MM.1S (cell line): ENCODE data around the gene WASF2.

ENCODE experiments used
- DNase-seq: peaks from one replicate; pipeline ENCODE4 v3.0.0-alpha.2; 2015
- H2AFZ ChIP-seq: fragments of 300-600 bp; sonication (generic); 2 replicates; pipeline ENCODE4 v1.6.0; 2016; ENCODE audit warnings: antibody characterized with exemption, low read length
- H3F3A ChIP-seq: fragments of 300-600 bp; sonication (generic); 2 replicates; pipeline ENCODE4 v1.6.1; 2016; ENCODE audit warnings: mild to moderate bottlenecking, antibody characterized with exemption, low read length, moderate library complexity, mixed read lengths; ENCODE audit not compliant: insufficient read depth
- H3K27ac ChIP-seq: fragments of 300-600 bp; sonication (generic); 2 replicates; pipeline ENCODE4 v1.5.1; 2016; ENCODE audit warnings: mild to moderate bottlenecking, low read length
- H3K27me3 ChIP-seq: fragments of 300-600 bp; sonication (generic); replicated peaks from 2 replicates; pipeline ENCODE4 v1.6.0; 2016; ENCODE audit warnings: low read length; ENCODE audit not compliant: insufficient read depth
- H3K36me3 ChIP-seq: fragments of 300-600 bp; sonication (generic); replicated peaks from 2 replicates; pipeline ENCODE4 v1.6.1; 2016; ENCODE audit warnings: mild to moderate bottlenecking, low read length, mixed read lengths; ENCODE audit not compliant: insufficient read depth
- H3K4me1 ChIP-seq: fragments of 300-600 bp; sonication (generic); 2 replicates; pipeline ENCODE4 v1.6.1; 2016; ENCODE audit warnings: low read length, mixed read lengths
- H3K4me2 ChIP-seq: fragments of 300-600 bp; sonication (generic); 2 replicates; pipeline ENCODE4 v1.6.0; 2016; ENCODE audit warnings: low read depth, low read length
- H3K4me3 ChIP-seq: fragments of 300-600 bp; sonication (generic); 2 replicates; pipeline ENCODE4 v1.5.1; 2016; ENCODE audit warnings: low read length, mixed read lengths
- H3K79me2 ChIP-seq: fragments of 300-600 bp; sonication (generic); 2 replicates; pipeline ENCODE4 v1.6.1; 2016; ENCODE audit warnings: mixed run types, low read length, mixed read lengths
- H3K9ac ChIP-seq: fragments of 300-600 bp; sonication (generic); 2 replicates; pipeline ENCODE4 v1.6.1; 2016; ENCODE audit warnings: low read length, mixed read lengths
- H3K9me2 ChIP-seq: fragments of 300-600 bp; sonication (generic); replicated peaks from 2 replicates; pipeline ENCODE4 v1.6.1; 2016; ENCODE audit warnings: mild to moderate bottlenecking, low read length, mixed read lengths; ENCODE audit not compliant: insufficient read depth
- H3K9me3 ChIP-seq: fragments of 300-600 bp; sonication (generic); replicated peaks from 2 replicates; pipeline ENCODE4 v1.6.1; 2016; ENCODE audit warnings: mild to moderate bottlenecking, low read length, mixed read lengths; ENCODE audit not compliant: insufficient read depth
- H4K20me1 ChIP-seq: fragments of 300-600 bp; sonication (generic); 2 replicates; pipeline ENCODE4 v1.6.1; 2016; ENCODE audit warnings: mild to moderate bottlenecking, low read length, moderate library complexity, mixed read lengths; ENCODE audit not compliant: insufficient read depth
- EZH2 ChIP-seq: fragments of 300-600 bp; sonication (generic); optimal IDR thresholded peaks from 2 replicates; pipeline ENCODE3; 2017; ENCODE audit warnings: low read depth, mild to moderate bottlenecking, antibody characterized with exemption, low read length, mixed read lengths
- EZH2phosphoT487 ChIP-seq: fragments of 300-600 bp; sonication (generic); IDR thresholded peaks from 2 replicates; pipeline ENCODE4 v1.6.1; 2018; ENCODE audit warnings: antibody characterized with exemption, low read length
- TF ChIP-seq, protein P1 (sequence below): fragments of 300-600 bp; sonication (generic); IDR thresholded peaks from 2 replicates; pipeline ENCODE4 v1.5.1; 2016; ENCODE audit warnings: antibody characterized with exemption, low read length, mixed read lengths

Gene WASF2

DNA sequence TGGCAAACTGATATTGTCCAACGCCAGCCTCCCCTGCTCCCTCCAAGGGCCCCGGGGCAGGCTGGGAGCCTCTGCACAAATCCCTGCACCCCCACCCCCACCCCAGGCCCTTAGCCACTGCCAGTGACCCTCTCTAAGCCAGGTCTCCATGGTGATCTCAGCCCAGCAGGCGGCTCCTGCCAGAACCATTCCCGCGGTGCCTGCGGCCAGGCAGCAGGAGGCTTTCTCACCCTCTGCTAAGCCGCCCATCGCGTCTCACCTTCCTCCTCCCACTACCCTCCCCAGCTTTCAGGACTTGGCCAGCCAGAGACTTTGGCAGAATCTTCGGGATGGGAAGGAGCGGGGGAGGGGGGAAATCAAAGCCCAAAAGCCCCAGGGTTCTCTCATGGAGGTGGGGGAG, 46.8 kb upstream of the WASF2 start:
- Histone ChIP-seq H3K27me3 (no peaks in the 10 kb centered on the region), H3F3A (no peaks in the 10 kb centered on the region), H3K4me2 (no peak overlapping the region), H3K79me2 (no peaks in the 10 kb centered on the region), H4K20me1 (no peaks in the 10 kb centered on the region), H3K4me1 (no peaks in the 10 kb centered on the region), H3K9me3 (no peaks in the 10 kb centered on the region), H3K36me3 (no peaks in the 10 kb centered on the region), H2AFZ (no peak overlapping the region), H3K9me2 (no peaks in the 10 kb centered on the region), H3K9ac (no peak overlapping the region), H3K27ac (no peak overlapping the region), H3K4me3 (no peak overlapping the region)
- TF ChIP-seq EZH2phosphoT487 (no peak), EZH2 (no peak)
- TF ChIP-seq, protein P1, sequence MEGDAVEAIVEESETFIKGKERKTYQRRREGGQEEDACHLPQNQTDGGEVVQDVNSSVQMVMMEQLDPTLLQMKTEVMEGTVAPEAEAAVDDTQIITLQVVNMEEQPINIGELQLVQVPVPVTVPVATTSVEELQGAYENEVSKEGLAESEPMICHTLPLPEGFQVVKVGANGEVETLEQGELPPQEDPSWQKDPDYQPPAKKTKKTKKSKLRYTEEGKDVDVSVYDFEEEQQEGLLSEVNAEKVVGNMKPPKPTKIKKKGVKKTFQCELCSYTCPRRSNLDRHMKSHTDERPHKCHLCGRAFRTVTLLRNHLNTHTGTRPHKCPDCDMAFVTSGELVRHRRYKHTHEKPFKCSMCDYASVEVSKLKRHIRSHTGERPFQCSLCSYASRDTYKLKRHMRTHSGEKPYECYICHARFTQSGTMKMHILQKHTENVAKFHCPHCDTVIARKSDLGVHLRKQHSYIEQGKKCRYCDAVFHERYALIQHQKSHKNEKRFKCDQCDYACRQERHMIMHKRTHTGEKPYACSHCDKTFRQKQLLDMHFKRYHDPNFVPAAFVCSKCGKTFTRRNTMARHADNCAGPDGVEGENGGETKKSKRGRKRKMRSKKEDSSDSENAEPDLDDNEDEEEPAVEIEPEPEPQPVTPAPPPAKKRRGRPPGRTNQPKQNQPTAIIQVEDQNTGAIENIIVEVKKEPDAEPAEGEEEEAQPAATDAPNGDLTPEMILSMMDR = no peak
- DNase-seq = no peak

DNA sequence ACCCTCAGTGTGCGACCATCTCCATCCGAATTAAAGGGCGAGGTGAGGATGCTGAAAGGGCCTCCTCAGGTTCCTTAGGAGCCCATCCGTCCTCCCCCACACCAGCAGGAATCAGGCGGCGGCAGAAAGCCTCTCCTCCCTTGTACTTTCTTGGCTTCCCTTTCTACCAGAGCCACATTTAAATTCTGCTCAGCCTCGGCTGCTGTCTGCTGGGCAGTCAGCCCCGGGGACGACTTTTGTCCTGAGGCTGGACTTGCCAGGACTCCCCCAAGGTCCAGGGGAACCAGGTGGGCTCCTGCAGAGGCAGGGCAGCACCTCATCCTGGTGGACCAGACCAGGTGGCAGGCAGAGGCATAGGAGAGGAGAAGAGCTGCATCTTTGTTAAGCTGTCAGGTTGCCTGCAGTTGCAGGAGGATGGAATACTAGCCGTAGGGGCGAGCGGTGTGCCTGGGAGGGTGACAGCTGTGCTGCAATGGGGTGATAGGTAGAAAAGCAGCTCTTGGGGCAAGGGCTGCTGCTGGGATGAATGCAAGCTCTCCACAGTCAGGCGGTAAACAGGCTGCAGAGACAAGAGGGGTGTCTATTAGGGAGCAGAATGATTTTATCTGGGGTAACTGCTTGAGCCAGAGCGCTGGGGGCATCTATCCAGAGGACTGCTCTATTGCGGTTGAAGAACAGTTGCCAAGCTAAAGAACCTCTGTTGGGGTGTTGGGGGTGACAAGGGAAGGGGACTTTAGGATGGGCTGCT, 46.2 kb upstream of the WASF2 start:
- Histone ChIP-seq H3K27ac (no peak overlapping the region), H3K9ac (no peak overlapping the region), H3K27me3 (no peaks in the 10 kb centered on the region), H3K4me1 (no peaks in the 10 kb centered on the region), H3F3A (no peaks in the 10 kb centered on the region), H3K4me3 (no peak overlapping the region), H3K9me2 (no peaks in the 10 kb centered on the region), H4K20me1 (no peaks in the 10 kb centered on the region), H3K79me2 (no peaks in the 10 kb centered on the region), H3K4me2 (no peak overlapping the region), H3K9me3 (no peaks in the 10 kb centered on the region), H3K36me3 (no peaks in the 10 kb centered on the region), H2AFZ (no peak overlapping the region)
- no peak for DNase-seq
- no peak for TF ChIP-seq EZH2
- TF ChIP-seq, protein P1 = no peak
- no peak for TF ChIP-seq EZH2phosphoT487

DNA sequence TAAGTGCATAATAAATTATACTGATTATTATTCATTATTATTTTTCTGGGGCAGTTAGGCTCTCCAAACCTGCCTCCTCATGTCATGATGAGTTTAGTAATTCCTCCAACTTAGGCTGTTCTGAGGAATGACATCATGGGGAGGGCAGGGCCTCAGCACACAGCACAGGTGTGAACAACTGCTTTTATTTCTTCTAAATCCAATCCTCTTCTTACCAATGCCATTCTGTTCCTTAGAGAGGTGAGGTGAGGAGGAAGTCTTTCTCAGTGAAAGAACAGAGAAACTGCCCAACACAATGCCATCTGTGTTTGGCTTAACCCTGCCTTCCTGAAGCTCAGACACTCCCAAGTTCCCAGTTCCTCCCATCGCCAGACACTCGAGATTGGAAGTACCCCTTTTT, 45.4 kb upstream of the WASF2 start:
- H2AFZ ChIP-seq = no peak overlapping the region
- no peak for DNase-seq
- no peaks in the 10 kb centered on the region for H3K79me2 ChIP-seq
- no peaks in the 10 kb centered on the region for H3F3A ChIP-seq
- no peaks in the 10 kb centered on the region for H3K36me3 ChIP-seq
- no peak for TF ChIP-seq EZH2phosphoT487
- no peak overlapping the region for H3K27ac ChIP-seq
- no peaks in the 10 kb centered on the region for H3K9me2 ChIP-seq
- no peaks in the 10 kb centered on the region for H4K20me1 ChIP-seq
- H3K27me3 ChIP-seq = no peaks in the 10 kb centered on the region
- H3K9ac ChIP-seq = no peak overlapping the region
- no peaks in the 10 kb centered on the region for H3K4me1 ChIP-seq
- H3K4me3 ChIP-seq = no peak overlapping the region
- no peaks in the 10 kb centered on the region for H3K9me3 ChIP-seq
- H3K4me2 ChIP-seq = no peak overlapping the region

DNA sequence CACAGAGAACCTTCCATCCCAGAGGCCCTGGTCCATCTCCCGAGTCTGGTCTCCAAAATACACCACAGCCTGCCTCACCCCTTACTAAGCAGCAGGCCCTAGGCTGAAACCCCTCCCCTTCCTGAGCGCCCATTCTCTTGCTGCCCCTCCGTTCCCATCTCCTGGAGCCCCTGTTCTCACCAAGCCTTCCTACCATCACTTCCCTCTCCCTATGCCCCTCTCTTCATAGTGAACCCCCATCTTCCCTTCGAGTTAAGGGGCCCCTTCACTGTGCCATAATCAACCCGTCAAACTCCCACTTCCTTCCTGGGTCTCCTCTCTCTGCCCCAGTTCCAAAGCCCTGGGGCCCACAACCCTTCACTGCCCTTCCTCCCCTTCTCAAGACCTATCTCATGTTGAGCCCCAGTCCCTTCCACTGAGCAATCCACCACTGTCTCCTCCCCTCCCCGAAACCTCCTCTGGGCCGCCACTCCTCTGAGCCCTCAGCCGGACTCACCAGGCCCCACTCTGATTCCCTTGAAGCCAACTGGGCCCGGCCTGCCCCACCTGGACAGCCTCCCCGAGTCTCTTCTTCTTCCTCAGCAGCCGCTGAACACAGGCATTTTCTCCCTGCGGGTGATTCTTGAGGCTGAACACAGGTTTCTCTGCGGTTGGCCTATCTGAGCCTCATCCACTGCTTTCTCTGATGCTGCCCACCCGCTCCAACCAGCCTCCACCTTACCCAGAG, 42.2 kb upstream of the WASF2 start:
- H3K4me2 ChIP-seq = no peak overlapping the region

More for the DNA sequence above, 42.2 kb upstream of the WASF2 start:
- no peaks in the 10 kb centered on the region; the same call in 1 of the 2 replicates for H3K27me3 ChIP-seq
- no peak overlapping the region for H3K4me3 ChIP-seq
- no peak overlapping the region for H2AFZ ChIP-seq
- no peaks in the 10 kb centered on the region for H4K20me1 ChIP-seq
- no peak for DNase-seq
- no peaks in the 10 kb centered on the region for H3K9me2 ChIP-seq
- no peaks in the 10 kb centered on the region for H3K4me1 ChIP-seq
- no peaks in the 10 kb centered on the region for H3K9me3 ChIP-seq
- no peak overlapping the region for H3K27ac ChIP-seq
- TF ChIP-seq EZH2 (no peak), EZH2phosphoT487 (no peak)
- TF ChIP-seq, protein P1 = no peak
- no peaks in the 10 kb centered on the region for H3K79me2 ChIP-seq
- H3F3A ChIP-seq = no peaks in the 10 kb centered on the region
- no peaks in the 10 kb centered on the region for H3K36me3 ChIP-seq
- H3K9ac ChIP-seq = no peak overlapping the region
